Endothelial cell of hepatic sinusoid (primary cell): ENCODE results near the gene SREK1IP1.

ENCODE experiments used
- in situ Hi-C: cut with HindIII; loops from 2 replicates; pipeline ENCODE4 v1.10.0; 2017; ENCODE audit warnings: low sequenced_read_pairs

SREK1IP1 gene

DNA sequence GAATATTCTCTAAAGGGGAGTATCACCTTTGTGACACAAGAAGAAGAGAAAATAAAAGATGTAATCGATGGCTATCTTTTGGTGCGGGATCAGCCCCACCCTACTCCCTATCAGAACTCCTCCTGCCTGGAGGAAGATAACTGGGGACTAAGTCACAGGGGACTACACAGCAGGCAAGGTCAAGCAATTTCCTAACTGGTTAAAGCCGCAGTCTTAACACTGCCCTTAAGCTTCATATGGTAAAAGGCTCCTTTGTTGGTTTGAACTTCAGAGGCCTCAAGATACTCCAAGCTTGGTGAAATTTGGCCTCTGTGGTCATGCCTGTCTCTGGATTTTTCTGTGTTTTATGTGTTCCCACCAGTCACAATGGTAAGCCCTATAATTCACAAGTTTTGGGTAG is 79.5 kb downstream of the SREK1IP1 start:
- in situ Hi-C loops = no loop called here

DNA sequence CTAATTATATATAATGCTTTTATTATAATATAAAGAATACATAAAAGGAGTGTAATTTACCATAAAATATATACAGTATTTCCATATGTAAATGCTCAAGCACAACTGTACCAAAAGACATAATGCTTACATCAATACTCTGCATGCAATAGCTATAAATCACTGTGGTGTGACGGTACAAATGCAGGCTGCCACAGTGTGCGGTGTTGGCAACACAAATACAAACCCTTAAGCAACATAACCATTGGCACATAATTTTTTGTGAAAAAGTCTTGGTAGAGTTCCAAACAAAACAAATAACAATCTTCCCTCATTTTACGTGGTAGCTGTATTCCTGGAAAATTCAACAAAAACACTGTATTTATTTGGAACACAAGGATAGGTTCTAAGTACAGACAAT is 80.1 kb downstream of the SREK1IP1 start:
- in situ Hi-C loops = no loop called here

DNA sequence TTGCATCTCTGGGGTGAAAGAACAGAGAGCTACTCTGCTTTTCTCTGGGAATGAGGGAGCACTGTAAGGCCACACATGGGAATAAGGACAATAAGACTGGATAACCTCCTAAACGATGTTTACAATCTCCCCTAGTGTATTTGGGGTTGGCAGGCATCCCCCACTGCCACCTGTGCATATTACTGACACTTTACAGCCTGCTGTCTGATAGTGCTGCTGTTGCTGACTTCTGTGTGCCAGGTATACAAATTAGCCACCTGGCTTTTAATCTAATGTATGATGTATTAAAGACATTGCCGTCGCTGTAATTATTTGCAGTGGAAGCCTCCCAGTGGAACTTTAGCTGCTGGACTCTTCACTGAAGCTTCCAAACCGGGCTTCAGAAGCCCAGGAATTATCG is 82.6 kb downstream of the SREK1IP1 start:
- in situ Hi-C loops = no loop called here

DNA sequence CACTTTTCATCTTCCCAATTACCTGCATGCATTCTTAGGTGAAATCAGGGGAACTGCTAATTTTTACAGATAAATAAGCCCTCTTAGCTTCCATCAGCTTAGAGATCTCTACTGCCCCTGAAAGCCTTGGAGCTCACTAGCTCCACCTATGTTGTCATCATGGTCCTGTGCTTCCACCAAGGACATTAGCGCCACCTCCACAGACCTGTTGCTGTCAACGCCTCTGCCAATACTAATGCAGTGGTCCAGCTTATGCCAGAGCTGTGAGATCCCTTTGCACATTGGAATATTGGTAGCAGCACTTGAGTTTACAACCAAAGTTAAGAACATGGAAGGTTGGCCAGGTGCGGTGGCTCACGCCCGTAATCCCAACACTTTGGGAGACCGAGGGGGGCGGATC is 85.9 kb downstream of the SREK1IP1 start:
- in situ Hi-C loops = no loop called here

DNA sequence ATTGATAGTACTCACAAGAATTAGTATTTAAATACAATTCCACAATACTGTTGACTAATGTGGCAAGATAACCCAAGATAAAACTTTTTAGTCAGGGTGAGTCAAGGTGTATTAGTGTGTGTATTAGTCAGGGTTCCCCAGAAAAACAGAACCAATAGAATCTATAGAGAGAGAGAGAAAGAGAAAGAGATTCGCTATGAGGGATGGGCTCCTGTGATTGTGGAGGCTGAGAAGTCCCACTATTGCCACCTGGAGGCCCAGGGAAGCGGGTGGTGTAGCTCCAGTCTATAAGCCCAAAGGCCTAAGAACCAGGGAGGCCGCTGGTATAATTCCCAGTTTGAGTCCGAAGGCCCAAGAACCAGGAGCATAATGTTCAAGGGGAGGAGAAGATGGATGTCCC is 88.2 kb downstream of the SREK1IP1 start:
- in situ Hi-C loops = no loop called here

DNA sequence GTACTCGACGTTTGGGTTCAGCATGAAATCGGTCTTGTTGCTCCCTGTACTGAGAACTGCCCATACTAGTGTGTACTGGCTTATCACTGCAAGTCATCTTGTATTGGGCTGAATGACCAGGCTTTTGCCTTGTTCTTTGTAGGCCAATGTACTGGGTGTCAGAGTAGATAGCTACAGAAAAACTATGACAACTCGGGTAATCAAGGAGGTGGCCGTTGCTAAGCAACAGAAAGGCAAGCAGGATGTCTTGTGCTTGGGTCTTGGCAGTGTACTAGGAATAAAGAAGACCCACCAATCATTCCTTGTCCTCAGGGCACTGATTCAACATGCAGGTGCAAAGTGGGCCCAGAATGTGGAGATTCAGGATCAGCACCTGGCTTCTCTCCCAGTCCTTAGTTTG is 90.1 kb downstream of the SREK1IP1 start:
- in situ Hi-C loops = no loop called here

DNA sequence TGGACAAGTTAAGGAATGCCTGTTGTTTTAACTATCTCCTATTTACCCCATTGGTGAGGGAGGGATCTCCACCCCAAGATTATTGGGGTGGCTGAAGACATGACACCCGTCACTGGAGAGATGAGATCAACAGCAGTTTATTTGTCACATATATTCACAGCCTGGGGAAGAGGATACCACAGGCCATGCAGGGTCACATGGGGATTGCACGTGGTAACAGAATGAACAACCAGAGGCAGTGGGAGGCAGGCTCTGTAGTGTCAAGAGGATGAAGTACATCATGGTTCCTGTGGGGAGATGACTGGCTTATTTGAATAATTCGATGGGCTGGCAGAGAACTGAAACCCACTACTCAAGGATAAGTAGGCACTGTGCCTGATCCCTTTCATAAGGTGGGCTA is 96.8 kb downstream of the SREK1IP1 start:
- in situ Hi-C loops = no loop called here

DNA sequence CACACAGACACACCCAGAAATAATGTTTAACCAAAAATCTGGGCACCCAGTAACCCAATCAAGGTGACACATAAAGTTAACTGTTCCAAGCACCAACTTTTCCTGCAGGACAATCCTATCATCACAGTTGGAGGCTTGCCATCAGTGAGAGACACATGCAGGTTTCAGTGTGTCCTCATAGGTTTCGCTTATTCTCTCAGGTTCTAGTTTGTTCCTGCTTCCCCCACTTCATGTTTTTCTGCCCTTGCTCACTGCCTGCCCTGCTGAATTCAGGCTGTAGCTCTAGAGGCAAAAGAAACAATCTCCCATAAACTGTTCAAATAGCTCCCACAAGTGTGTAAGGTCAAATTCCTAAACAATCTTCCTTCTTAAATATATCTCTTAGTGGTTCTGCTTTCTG is 98.2 kb downstream of the SREK1IP1 start:
- in situ Hi-C loops = no loop called here
